ENCODE results near the gene ZNF239. TPM values are rescaled to one million over a fixed set of nuclear protein-coding genes. Genes with fewer than 3 reads are reported as not detected.

Gene ZNF239
- total and polyA plus RNA-seq, 2 of the 8 experiments (the other 6 are each of a cell fraction or from before 2014, with no cell fraction given) = 2.4 to 11.4 TPM

- no peak for TF ChIP-seq CTCF (IDR thresholded peaks at IDR 0.05; ENCODE audit: control extremely low read depth in 1 of 3, insufficient read depth in 1 of 3, low read depth in 1 of 3, low read length in 3 of 3)
- no peak for TF ChIP-seq SAP30 (IDR thresholded peaks at IDR 0.05; ENCODE audit: insufficient read depth, insufficient replicate concordance, low read length)
- TF ChIP-seq YY1 (IDR thresholded peaks at IDR 0.05; ENCODE audit: low read depth, low read length) = no peak
- no peak for TF ChIP-seq CHD2 (IDR thresholded peaks at IDR 0.05; ENCODE audit: low read length)
- no peak for TF ChIP-seq USF2 (IDR thresholded peaks at IDR 0.05; ENCODE audit: low read length)
Observed at GRCh38 chr10:43606323-43607198, 32.1 kb upstream of the ZNF239 start, which contains the start of gene ZNF485 (continued).
